Measurements from ENCODE around the gene FBXO38. TPM values are rescaled to one million over a fixed set of nuclear protein-coding genes. Genes with fewer than 3 reads are reported as not detected.

Gene FBXO38
- total and polyA plus RNA-seq, 2 of the 13 experiments (the other 11 are each of a cell fraction or from before 2014, with no cell fraction given) = 24.8 to 35.9 TPM

DNA sequence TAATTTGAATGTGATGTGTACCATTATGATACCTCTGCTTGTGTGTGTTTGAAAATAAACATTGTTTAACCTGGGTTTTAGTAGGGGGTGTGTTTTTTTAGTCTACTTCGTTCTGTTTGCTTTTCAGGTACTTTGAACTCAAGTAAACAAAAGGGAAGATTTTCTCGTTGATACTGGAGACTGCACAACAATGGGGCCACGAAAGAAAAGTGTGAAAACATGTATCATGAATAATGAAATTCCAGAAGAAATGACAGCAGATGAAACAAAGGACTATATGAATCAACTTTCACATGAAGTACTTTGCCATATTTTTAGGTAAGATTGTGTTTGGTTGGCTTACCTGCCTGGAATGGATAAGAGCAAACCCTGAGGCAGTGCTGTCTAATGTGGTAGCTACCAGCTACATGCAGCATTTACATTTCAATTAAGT is 10.8 kb downstream of the FBXO38 start (continued):
- TF ChIP-seq, protein P1, sequence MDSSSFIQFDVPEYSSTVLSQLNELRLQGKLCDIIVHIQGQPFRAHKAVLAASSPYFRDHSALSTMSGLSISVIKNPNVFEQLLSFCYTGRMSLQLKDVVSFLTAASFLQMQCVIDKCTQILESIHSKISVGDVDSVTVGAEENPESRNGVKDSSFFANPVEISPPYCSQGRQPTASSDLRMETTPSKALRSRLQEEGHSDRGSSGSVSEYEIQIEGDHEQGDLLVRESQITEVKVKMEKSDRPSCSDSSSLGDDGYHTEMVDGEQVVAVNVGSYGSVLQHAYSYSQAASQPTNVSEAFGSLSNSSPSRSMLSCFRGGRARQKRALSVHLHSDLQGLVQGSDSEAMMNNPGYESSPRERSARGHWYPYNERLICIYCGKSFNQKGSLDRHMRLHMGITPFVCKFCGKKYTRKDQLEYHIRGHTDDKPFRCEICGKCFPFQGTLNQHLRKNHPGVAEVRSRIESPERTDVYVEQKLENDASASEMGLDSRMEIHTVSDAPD (CRISPR knock-in tag; IDR thresholded peaks at IDR 0.05) = 0 out of 2 replicates have a peak, but pooled peaks have one; percentile 37
- TF ChIP-seq ZNF24 (IDR thresholded peaks at IDR 0.05) = no peak
- peak; percentile 91 for TF ChIP-seq FOXA3 (CRISPR knock-in tag; IDR thresholded peaks at IDR 0.05)
- TF ChIP-seq, protein P2, sequence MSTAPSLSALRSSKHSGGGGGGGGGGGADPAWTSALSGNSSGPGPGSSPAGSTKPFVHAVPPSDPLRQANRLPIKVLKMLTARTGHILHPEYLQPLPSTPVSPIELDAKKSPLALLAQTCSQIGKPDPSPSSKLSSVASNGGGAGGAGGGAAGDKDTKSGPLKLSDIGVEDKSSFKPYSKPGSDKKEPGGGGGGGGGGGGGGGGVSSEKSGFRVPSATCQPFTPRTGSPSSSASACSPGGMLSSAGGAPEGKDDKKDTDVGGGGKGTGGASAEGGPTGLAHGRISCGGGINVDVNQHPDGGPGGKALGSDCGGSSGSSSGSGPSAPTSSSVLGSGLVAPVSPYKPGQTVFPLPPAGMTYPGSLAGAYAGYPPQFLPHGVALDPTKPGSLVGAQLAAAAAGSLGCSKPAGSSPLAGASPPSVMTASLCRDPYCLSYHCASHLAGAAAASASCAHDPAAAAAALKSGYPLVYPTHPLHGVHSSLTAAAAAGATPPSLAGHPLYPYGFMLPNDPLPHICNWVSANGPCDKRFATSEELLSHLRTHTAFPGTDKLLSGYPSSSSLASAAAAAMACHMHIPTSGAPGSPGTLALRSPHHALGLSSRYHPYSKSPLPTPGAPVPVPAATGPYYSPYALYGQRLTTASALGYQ (CRISPR knock-in tag; IDR thresholded peaks at IDR 0.05) = peak; percentile 57; the same call in 1 of the 2 replicates
- peak; percentile 50; the same call in 1 of the 2 replicates for TF ChIP-seq ZNF749 (CRISPR knock-in tag; IDR thresholded peaks at IDR 0.05; ENCODE audit: borderline replicate concordance)
- no peak for TF ChIP-seq SMAD9 (CRISPR knock-in tag; IDR thresholded peaks at IDR 0.05)
- no peak for TF ChIP-seq SOX6 (IDR thresholded peaks at IDR 0.05)
- peak; percentile 98 for TF ChIP-seq SOX6 (CRISPR knock-in tag; IDR thresholded peaks at IDR 0.05)
- no peak for TF ChIP-seq ZNF616 (CRISPR knock-in tag; IDR thresholded peaks at IDR 0.05; ENCODE audit: low read depth)
- no peak for TF ChIP-seq KLF15 (CRISPR knock-in tag; IDR thresholded peaks at IDR 0.05; ENCODE audit: borderline replicate concordance)
- TF ChIP-seq, protein P3, sequence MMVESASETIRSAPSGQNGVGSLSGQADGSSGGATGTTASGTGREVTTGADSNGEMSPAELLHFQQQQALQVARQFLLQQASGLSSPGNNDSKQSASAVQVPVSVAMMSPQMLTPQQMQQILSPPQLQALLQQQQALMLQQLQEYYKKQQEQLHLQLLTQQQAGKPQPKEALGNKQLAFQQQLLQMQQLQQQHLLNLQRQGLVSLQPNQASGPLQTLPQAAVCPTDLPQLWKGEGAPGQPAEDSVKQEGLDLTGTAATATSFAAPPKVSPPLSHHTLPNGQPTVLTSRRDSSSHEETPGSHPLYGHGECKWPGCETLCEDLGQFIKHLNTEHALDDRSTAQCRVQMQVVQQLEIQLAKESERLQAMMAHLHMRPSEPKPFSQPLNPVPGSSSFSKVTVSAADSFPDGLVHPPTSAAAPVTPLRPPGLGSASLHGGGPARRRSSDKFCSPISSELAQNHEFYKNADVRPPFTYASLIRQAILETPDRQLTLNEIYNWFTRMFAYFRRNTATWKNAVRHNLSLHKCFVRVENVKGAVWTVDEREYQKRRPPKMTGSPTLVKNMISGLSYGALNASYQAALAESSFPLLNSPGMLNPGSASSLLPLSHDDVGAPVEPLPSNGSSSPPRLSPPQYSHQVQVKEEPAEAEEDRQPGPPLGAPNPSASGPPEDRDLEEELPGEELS (CRISPR knock-in tag; IDR thresholded peaks at IDR 0.05) = peak; percentile 93
- peak; percentile 72 for TF ChIP-seq RARA (CRISPR knock-in tag; IDR thresholded peaks at IDR 0.05)
- peak; percentile 73 for TF ChIP-seq BCL6 (CRISPR knock-in tag; IDR thresholded peaks at IDR 0.05)
- no peak for TF ChIP-seq HCFC1 (IDR thresholded peaks at IDR 0.05; ENCODE audit: low read depth, low read length)
- no peak for TF ChIP-seq U2AF1 (optimal IDR thresholded peaks at IDR 0.05; ENCODE audit: low read depth, low read length)
- TF ChIP-seq, protein P4, sequence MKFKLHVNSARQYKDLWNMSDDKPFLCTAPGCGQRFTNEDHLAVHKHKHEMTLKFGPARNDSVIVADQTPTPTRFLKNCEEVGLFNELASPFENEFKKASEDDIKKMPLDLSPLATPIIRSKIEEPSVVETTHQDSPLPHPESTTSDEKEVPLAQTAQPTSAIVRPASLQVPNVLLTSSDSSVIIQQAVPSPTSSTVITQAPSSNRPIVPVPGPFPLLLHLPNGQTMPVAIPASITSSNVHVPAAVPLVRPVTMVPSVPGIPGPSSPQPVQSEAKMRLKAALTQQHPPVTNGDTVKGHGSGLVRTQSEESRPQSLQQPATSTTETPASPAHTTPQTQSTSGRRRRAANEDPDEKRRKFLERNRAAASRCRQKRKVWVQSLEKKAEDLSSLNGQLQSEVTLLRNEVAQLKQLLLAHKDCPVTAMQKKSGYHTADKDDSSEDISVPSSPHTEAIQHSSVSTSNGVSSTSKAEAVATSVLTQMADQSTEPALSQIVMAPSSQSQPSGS (CRISPR knock-in tag; IDR thresholded peaks at IDR 0.05) = peak; percentile 30; the same call in 1 of the 2 replicates
- peak; percentile 80; the same call in 1 of the 2 replicates for TF ChIP-seq HMG20A (CRISPR knock-in tag; IDR thresholded peaks at IDR 0.05; ENCODE audit: borderline replicate concordance)
- TF ChIP-seq, protein P5, sequence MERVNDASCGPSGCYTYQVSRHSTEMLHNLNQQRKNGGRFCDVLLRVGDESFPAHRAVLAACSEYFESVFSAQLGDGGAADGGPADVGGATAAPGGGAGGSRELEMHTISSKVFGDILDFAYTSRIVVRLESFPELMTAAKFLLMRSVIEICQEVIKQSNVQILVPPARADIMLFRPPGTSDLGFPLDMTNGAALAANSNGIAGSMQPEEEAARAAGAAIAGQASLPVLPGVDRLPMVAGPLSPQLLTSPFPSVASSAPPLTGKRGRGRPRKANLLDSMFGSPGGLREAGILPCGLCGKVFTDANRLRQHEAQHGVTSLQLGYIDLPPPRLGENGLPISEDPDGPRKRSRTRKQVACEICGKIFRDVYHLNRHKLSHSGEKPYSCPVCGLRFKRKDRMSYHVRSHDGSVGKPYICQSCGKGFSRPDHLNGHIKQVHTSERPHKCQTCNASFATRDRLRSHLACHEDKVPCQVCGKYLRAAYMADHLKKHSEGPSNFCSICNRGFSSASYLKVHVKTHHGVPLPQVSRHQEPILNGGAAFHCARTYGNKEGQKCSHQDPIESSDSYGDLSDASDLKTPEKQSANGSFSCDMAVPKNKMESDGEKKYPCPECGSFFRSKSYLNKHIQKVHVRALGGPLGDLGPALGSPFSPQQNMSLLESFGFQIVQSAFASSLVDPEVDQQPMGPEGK (CRISPR knock-in tag; IDR thresholded peaks at IDR 0.05) = peak; percentile 66; the same call in 1 of the 2 replicates
- peak; percentile 95 for TF ChIP-seq ASH2L (IDR thresholded peaks at IDR 0.05; ENCODE audit: insufficient read length, low read depth, low read length)
- no peak for TF ChIP-seq ZFP36 (IDR thresholded peaks at IDR 0.05; ENCODE audit: borderline replicate concordance, low read depth, low read length, partially characterized antibody)
- peak; percentile 59; the same call in 1 of the 2 replicates for TF ChIP-seq THAP11 (CRISPR knock-in tag; IDR thresholded peaks at IDR 0.05)
- TF ChIP-seq CREB1 (IDR thresholded peaks at IDR 0.05) = no peak
- 0 out of 2 replicates have a peak, but pooled peaks have one; percentile 41 for TF ChIP-seq CREB1 (CRISPR knock-in tag; IDR thresholded peaks at IDR 0.05)

Data from HepG2 (cell line).